CD14-positive monocyte (primary cell): ENCODE results near the gene SLC35F6. TPM values are rescaled to one million over a fixed set of nuclear protein-coding genes. Genes with fewer than 3 reads are reported as not detected.

Experiments
- DNase-seq, 3 donors: peaks; one replicate each; pipeline ENCODE4 v3.0.0-alpha.2; 2011 to 2022
- H2AFZ ChIP-seq: 2 replicates; pipeline ENCODE4 v1.6.0; 2012; ENCODE audit warnings: mild to moderate bottlenecking, low read depth, low read length, inconsistent platforms; ENCODE audit not compliant: insufficient read depth, poor library complexity, severe bottlenecking
- H3K27ac ChIP-seq, 2 donors: 1 replicate in 1 of 2; 2 replicates in 1 of 2; pipeline ENCODE4 v1.5.1; 2012 to 2013; ENCODE audit warnings: low read length in 2 of 2, control low read depth in 1 of 2, inconsistent platforms in 1 of 2, low read depth in 1 of 2, mild to moderate bottlenecking in 1 of 2
- H3K27me3 ChIP-seq, 2 donors: one replicate each; pipeline versions ENCODE4 v1.6.0 to v1.6.1; 2011 to 2013; ENCODE audit warnings: low read length in 2 of 2; ENCODE audit not compliant: control insufficient read depth in 2 of 2, insufficient read depth in 2 of 2
- H3K36me3 ChIP-seq, 2 donors: replicated peaks in 1 of 2; 1 replicate in 1 of 2; 2 replicates in 1 of 2; pipeline versions ENCODE4 v1.5.1 to v1.6.1; 2012 to 2013; ENCODE audit warnings: low read length in 2 of 2, control low read depth in 1 of 2, inconsistent platforms in 1 of 2, mild to moderate bottlenecking in 1 of 2; ENCODE audit not compliant: insufficient read depth in 2 of 2, control insufficient read depth in 1 of 2
- H3K4me1 ChIP-seq, 2 donors: 1 replicate in 1 of 2; 2 replicates in 1 of 2; pipeline versions ENCODE4 v1.5.1 to v1.6.1; 2012 to 2013; ENCODE audit warnings: low read length in 2 of 2, control low read depth in 1 of 2, inconsistent platforms in 1 of 2, mild to moderate bottlenecking in 1 of 2, moderate library complexity in 1 of 2; ENCODE audit not compliant: insufficient read depth in 2 of 2, control insufficient read depth in 1 of 2
- H3K4me2 ChIP-seq: replicated peaks from 2 replicates; pipeline ENCODE3; 2012; ENCODE audit warnings: low read length, moderate library complexity, mild to moderate bottlenecking; ENCODE audit not compliant: poor library complexity, severe bottlenecking; ENCODE audit errors: extremely low read depth
- H3K4me3 ChIP-seq, 3 experiments: fragments of 200-600 bp in 1 of 3; sonication (generic) in 1 of 3; replicated peaks in 1 of 3; 1 replicate in 2 of 3; 2 replicates in 1 of 3; pipeline ENCODE4 v1.5.1; 2011 to 2013; ENCODE audit warnings: low read length in 3 of 3, mild to moderate bottlenecking in 3 of 3, control low read depth in 2 of 3, low read depth in 2 of 3, inconsistent platforms in 1 of 3, moderate library complexity in 1 of 3
- H3K79me2 ChIP-seq: 2 replicates; pipeline ENCODE4 v1.6.0; 2012; ENCODE audit warnings: mild to moderate bottlenecking, control low read depth, inconsistent platforms, low read length, moderate library complexity; ENCODE audit not compliant: insufficient read depth
- H3K9ac ChIP-seq: 2 replicates; pipeline ENCODE4 v1.6.0; 2017; ENCODE audit warnings: low read length, mild to moderate bottlenecking; ENCODE audit not compliant: insufficient read depth, poor library complexity, severe bottlenecking
- H3K9me3 ChIP-seq, 2 donors: replicated peaks in 1 of 2; 1 replicate in 1 of 2; 2 replicates in 1 of 2; pipeline versions ENCODE4 v1.5.1 to v1.6.1; 2012 to 2013; ENCODE audit warnings: low read length in 2 of 2, control low read depth in 1 of 2; ENCODE audit not compliant: control insufficient read depth in 1 of 2, insufficient read depth in 1 of 2
- H4K20me1 ChIP-seq: 2 replicates; pipeline ENCODE4 v1.6.0; 2012; ENCODE audit warnings: mild to moderate bottlenecking, low read length, control low read depth, moderate library complexity; ENCODE audit not compliant: insufficient read depth
- H3K27ac Mint-ChIP-seq, 7 donors: one replicate each; pipeline ENCODE4 v1.8.0; 2020; ENCODE audit warnings: mild to moderate bottlenecking in 7 of 7, mixed read lengths in 7 of 7, moderate library complexity in 6 of 7, inconsistent platforms in 2 of 7
- H3K27me3 Mint-ChIP-seq, 3 donors: one replicate each; pipeline ENCODE4 v1.8.0; 2021 to 2022; ENCODE audit warnings: low read depth in 3 of 3, mild to moderate bottlenecking in 3 of 3, mixed read lengths in 3 of 3, moderate library complexity in 3 of 3, inconsistent platforms in 1 of 3
- H3K36me3 Mint-ChIP-seq, 2 donors: one replicate each; pipeline ENCODE4 v1.8.0; 2020; ENCODE audit warnings: mixed read lengths in 2 of 2, inconsistent platforms in 1 of 2, mild to moderate bottlenecking in 1 of 2
- H3K4me1 Mint-ChIP-seq: one replicate; pipeline ENCODE4 v1.8.0; 2020; ENCODE audit warnings: mild to moderate bottlenecking, mixed read lengths
- H3K4me3 Mint-ChIP-seq, 2 donors: one replicate each; pipeline ENCODE4 v1.8.0; 2020; ENCODE audit warnings: mild to moderate bottlenecking in 2 of 2, mixed read lengths in 2 of 2, moderate library complexity in 1 of 2
- H3K9me3 Mint-ChIP-seq, 7 donors: one replicate each; pipeline ENCODE4 v1.8.0; 2020 to 2022; ENCODE audit warnings: mixed read lengths in 7 of 7, mild to moderate bottlenecking in 6 of 7, moderate library complexity in 6 of 7, inconsistent platforms in 2 of 7
- CTCF ChIP-seq: fragments of 200-600 bp; IDR thresholded peaks from one replicate; pipeline ENCODE4 v1.8.0; 2022; ENCODE audit warnings: antibody characterized with exemption, mild to moderate bottlenecking
- WGBS: methylation state at CpG from one replicate; pipeline ENCODE4 v1.1.5; 2013; ENCODE audit warnings: missing lambda C conversion rate; ENCODE audit not compliant: insufficient coverage; 5-methylcytosine and 5-hydroxymethylcytosine counted together
- intact Hi-C, 2 donors: fragments of 100-400 bp; cut with micrococcal nuclease; formaldehyde crosslinking; loops; one replicate each; pipeline versions ENCODE4 v1.15.0 to v1.15.1; 2023
- polyA plus RNA-seq, 3 donors: library from polyadenylated mRNA; depleted of rRNA in 1 of 3; unstranded in 2 of 3; stranded (reverse) in 1 of 3; fragments of 300-500 nt in 2 of 3; fragments of >200 nt in 1 of 3; fragmentation: Illumina TruSeq in 2 of 3; gene quantifications; 1 replicate in 2 of 3; 2 replicates in 1 of 3; pipeline ENCODE4 v1.2.3, GENCODE V29; 2012 to 2021

The SLC35F6 gene
- polyA plus RNA-seq, 3 donors, result 11.3 to 22.2 (median 15.1) TPM

- intact Hi-C loops, result no loop called here
- no peaks in the 10 kb centered on the region for H3K36me3 ChIP-seq
- no peaks in the 10 kb centered on the region for H4K20me1 ChIP-seq
- Mint-ChIP-seq H3K9me3 (peaks cover 0 to 6% (median 3%) of the 10 kb centered on the region in 7 donors), H3K27ac (no peak overlapping the region), H3K4me3 (no peak overlapping the region), H3K27me3 (peaks cover 1 to 9% (median 2%) of the 10 kb centered on the region in 3 donors), H3K36me3 (no peaks in the 10 kb centered on the region), H3K4me1 (peaks cover 8% of the 10 kb centered on the region)
- H3K27me3 ChIP-seq, result no peaks in the 10 kb centered on the region
- H3K4me1 ChIP-seq, result peaks cover 4 to 13% of the 10 kb centered on the region in 2 donors
- no peak overlapping the region for H3K9ac ChIP-seq
- H3K4me3 ChIP-seq, result no peak overlapping the region
- no peak overlapping the region for H3K27ac ChIP-seq
- no peak for DNase-seq
- no peak for TF ChIP-seq CTCF
- H2AFZ ChIP-seq, result no peak overlapping the region
- no peak overlapping the region for H3K4me2 ChIP-seq
- H3K9me3 ChIP-seq, result no peaks in the 10 kb centered on the region
- WGBS, result 83% methylated on average over 1 of the region's 3 CpGs
- no peaks in the 10 kb centered on the region for H3K79me2 ChIP-seq
These were observed 45.1 kb downstream of the SLC35F6 start for GRCh38 chr2:26809211-26809610.

GRCh38 chr2:26809876-26810577 is 45.9 kb downstream of the SLC35F6 start:
- H3K79me2 ChIP-seq, result no peaks in the 10 kb centered on the region
- H2AFZ ChIP-seq, result peak overlapping the region; percentile 19
- H3K4me3 ChIP-seq, result no peak overlapping the region
- 0% methylated on average over 1 of the region's 6 CpGs for WGBS
- Mint-ChIP-seq H3K4me1 (peaks cover 8% of the 10 kb centered on the region), H3K9me3 (peaks cover 0 to 9% (median 5%) of the 10 kb centered on the region in 7 donors), H3K4me3 (no peak overlapping the region), H3K27ac (peak overlapping the region in 1 of 7 donors; percentile 24), H3K36me3 (no peaks in the 10 kb centered on the region), H3K27me3 (peaks cover 1 to 12% (median 2%) of the 10 kb centered on the region in 3 donors)
- H3K4me1 ChIP-seq, result peaks cover 4 to 13% of the 10 kb centered on the region in 2 donors
- no peak for TF ChIP-seq CTCF
- H3K36me3 ChIP-seq, result no peaks in the 10 kb centered on the region
- intact Hi-C loops, result no loop called here
- no peaks in the 10 kb centered on the region for H3K27me3 ChIP-seq
- no peak overlapping the region for H3K4me2 ChIP-seq
- no peak overlapping the region for H3K9ac ChIP-seq
- no peak overlapping the region for H3K27ac ChIP-seq
- H3K9me3 ChIP-seq, result no peaks in the 10 kb centered on the region
- peak; percentile 3 to 12 (median 9) for DNase-seq
- no peaks in the 10 kb centered on the region for H4K20me1 ChIP-seq
